ENCODE data around the gene CDKN3. TPM values are rescaled to one million over a fixed set of nuclear protein-coding genes. Genes with fewer than 3 reads are reported as not detected.
"Not testable (repeated sequence)": the region's sequence is repeated elsewhere in the genome, so short reads cannot be mapped to it uniquely, and the experiment has no call there.

The CDKN3 gene
- total RNA-seq, 1 experiment from 2014 or later, result 62.5 TPM

GRCh38 chr14:54380558-54380957 lies 16.2 kb upstream of the CDKN3 start:
- H3K4me2 ChIP-seq (ENCODE audit: low read length); DNase-seq (ENCODE audit: low read depth, low spot score); RAD21 ChIA-PET (ENCODE audit: low non-redundant PET in 1 of 2, low total read pairs in 2 of 2, uncharacterized antibody in 2 of 2, unreplicated experiment in 2 of 2); H3K27me3 ChIP-seq (ENCODE audit: insufficient read depth, low read length); H3K36me3 ChIP-seq (ENCODE audit: control insufficient read depth in 1 of 2, insufficient read depth in 2 of 2, low read length in 2 of 2); POLR2A ChIA-PET; H3K4me1 ChIP-seq (ENCODE audit: control insufficient read depth in 1 of 2, insufficient read depth in 2 of 2, low read length in 2 of 2); H3K27ac ChIP-seq (ENCODE audit: low read depth, low read length); H3K79me2 ChIP-seq (ENCODE audit: insufficient read depth, low read length); ATAC-seq; H3K4me3 ChIP-seq (replicated peaks in 1 of 2; ENCODE audit: low read depth in 1 of 2, low read length in 2 of 2); H3K9me2 ChIP-seq (ENCODE audit: insufficient read depth); CTCF ChIA-PET; H3K9ac ChIP-seq (ENCODE audit: low read length); intact Hi-C loops (cut with micrococcal nuclease); H2AFZ ChIP-seq (ENCODE audit: low read depth, low read length, poor library complexity, severe bottlenecking); BruUV-seq (replicated peaks); H3K9me3 ChIP-seq (ENCODE audit: control insufficient read depth in 1 of 2, insufficient read depth in 1 of 2, low read depth in 1 of 2, low read length in 2 of 2); H4K20me1 ChIP-seq (ENCODE audit: insufficient read depth): not testable (repeated sequence)

DNA sequence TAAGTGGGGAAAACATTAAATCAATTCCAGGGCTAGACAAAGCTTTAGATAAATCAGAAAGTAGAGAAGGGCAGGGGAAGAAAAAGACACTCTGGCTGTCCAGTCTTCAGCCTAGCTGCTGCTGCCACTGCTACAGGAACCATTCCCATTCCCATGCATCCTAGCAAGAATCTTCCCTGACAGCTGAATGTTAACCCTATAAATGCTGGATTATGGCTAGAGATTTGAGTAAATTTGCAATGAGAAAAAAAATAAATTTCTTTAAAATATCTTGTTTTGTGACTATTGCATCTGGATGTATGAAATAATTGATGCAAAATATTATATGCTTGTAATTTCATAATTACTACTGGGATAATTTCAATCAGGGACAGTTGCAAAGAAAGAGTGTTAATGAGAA lies 15.0 kb upstream of the CDKN3 start:
- ChIA-PET CTCF (no interaction called here), POLR2A (no interaction called here), RAD21 (ENCODE audit: low non-redundant PET in 1 of 2, low total read pairs in 2 of 2, uncharacterized antibody in 2 of 2, unreplicated experiment in 2 of 2) (no interaction called here)
- intact Hi-C loops (cut with micrococcal nuclease), result no loop called here
- no TSS peak for BruUV-seq (replicated peaks)
- no peak for ATAC-seq
- no peak overlapping the region for H3K27ac ChIP-seq (ENCODE audit: low read depth, low read length)
- no peak overlapping the region for H3K9ac ChIP-seq (ENCODE audit: low read length)
- H3K27me3 ChIP-seq (ENCODE audit: insufficient read depth, low read length), result no peaks in the 10 kb centered on the region
- H3K9me2 ChIP-seq (ENCODE audit: insufficient read depth), result no peaks in the 10 kb centered on the region
- 0 out of 4 replicates have a peak, but pooled peaks cover 0 to 3% of the 10 kb centered on the region in 2 experiments for H3K4me1 ChIP-seq (ENCODE audit: control insufficient read depth in 1 of 2, insufficient read depth in 2 of 2, low read length in 2 of 2)
- no peaks in the 10 kb centered on the region for H3K79me2 ChIP-seq (ENCODE audit: insufficient read depth, low read length)
- no peak for DNase-seq (ENCODE audit: low read depth, low spot score)
- TF ChIP-seq RAD21 (IDR thresholded peaks at IDR 0.05; ENCODE audit: low read depth) (no peak), MAX (IDR thresholded peaks at IDR 0.05) (no peak), SRF (IDR thresholded peaks at IDR 0.05; ENCODE audit: low read depth) (no peak), ZNF274 (IDR thresholded peaks at IDR 0.05; ENCODE audit: low read depth, low read length) (no peak), TCF7L2 (IDR thresholded peaks at IDR 0.05; ENCODE audit: borderline replicate concordance, extremely low read depth, insufficient read depth, insufficient read length) (no peak), FOSL1 (IDR thresholded peaks at IDR 0.05; ENCODE audit: low read depth) (no peak), YY1 (IDR thresholded peaks at IDR 0.05; ENCODE audit: extremely low read depth, insufficient replicate concordance, low read depth, low read length) (no peak), EZH2phosphoT487 (IDR thresholded peaks at IDR 0.05; ENCODE audit: borderline replicate concordance) (no peak), EZH2 (IDR thresholded peaks at IDR 0.05) (no peak), ZFX (IDR thresholded peaks at IDR 0.05) (no peak), ELF1 (IDR thresholded peaks at IDR 0.05; ENCODE audit: borderline replicate concordance, low read depth) (no peak), SP1 (IDR thresholded peaks at IDR 0.05; ENCODE audit: low read depth) (no peak), ATF3 (IDR thresholded peaks at IDR 0.05) (no peak), SIN3A (IDR thresholded peaks at IDR 0.05; ENCODE audit: low read depth) (no peak), JUND (IDR thresholded peaks at IDR 0.05) (no peak), CBX3 (IDR thresholded peaks at IDR 0.05; ENCODE audit: low read depth) (no peak)
- TF ChIP-seq, protein P1, sequence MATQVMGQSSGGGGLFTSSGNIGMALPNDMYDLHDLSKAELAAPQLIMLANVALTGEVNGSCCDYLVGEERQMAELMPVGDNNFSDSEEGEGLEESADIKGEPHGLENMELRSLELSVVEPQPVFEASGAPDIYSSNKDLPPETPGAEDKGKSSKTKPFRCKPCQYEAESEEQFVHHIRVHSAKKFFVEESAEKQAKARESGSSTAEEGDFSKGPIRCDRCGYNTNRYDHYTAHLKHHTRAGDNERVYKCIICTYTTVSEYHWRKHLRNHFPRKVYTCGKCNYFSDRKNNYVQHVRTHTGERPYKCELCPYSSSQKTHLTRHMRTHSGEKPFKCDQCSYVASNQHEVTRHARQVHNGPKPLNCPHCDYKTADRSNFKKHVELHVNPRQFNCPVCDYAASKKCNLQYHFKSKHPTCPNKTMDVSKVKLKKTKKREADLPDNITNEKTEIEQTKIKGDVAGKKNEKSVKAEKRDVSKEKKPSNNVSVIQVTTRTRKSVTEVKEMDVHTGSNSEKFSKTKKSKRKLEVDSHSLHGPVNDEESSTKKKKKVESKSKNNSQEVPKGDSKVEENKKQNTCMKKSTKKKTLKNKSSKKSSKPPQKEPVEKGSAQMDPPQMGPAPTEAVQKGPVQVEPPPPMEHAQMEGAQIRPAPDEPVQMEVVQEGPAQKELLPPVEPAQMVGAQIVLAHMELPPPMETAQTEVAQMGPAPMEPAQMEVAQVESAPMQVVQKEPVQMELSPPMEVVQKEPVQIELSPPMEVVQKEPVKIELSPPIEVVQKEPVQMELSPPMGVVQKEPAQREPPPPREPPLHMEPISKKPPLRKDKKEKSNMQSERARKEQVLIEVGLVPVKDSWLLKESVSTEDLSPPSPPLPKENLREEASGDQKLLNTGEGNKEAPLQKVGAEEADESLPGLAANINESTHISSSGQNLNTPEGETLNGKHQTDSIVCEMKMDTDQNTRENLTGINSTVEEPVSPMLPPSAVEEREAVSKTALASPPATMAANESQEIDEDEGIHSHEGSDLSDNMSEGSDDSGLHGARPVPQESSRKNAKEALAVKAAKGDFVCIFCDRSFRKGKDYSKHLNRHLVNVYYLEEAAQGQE (IDR thresholded peaks at IDR 0.05; ENCODE audit: low read depth), result no peak
- H4K20me1 ChIP-seq (ENCODE audit: insufficient read depth), result no peaks in the 10 kb centered on the region
- no peaks in the 10 kb centered on the region for H3K36me3 ChIP-seq (ENCODE audit: control insufficient read depth in 1 of 2, insufficient read depth in 2 of 2, low read length in 2 of 2)
- H2AFZ ChIP-seq (ENCODE audit: low read depth, low read length, poor library complexity, severe bottlenecking), result no peak overlapping the region
- H3K9me3 ChIP-seq (ENCODE audit: control insufficient read depth in 1 of 2, insufficient read depth in 1 of 2, low read depth in 1 of 2, low read length in 2 of 2), result no peaks in the 10 kb centered on the region
- no peak overlapping the region for H3K4me2 ChIP-seq (ENCODE audit: low read length)
- H3K4me3 ChIP-seq (replicated peaks in 1 of 2; ENCODE audit: low read depth in 1 of 2, low read length in 2 of 2), result no peak overlapping the region
